Keratinocyte (primary cell): ENCODE results near the gene HCN4.

Source experiments
- CTCF ChIP-seq, 3 experiments: IDR thresholded peaks in 1 of 3; conservative IDR thresholded peaks in 1 of 3; optimal IDR thresholded peaks in 1 of 3; 2 replicates in 2 of 3; 3 replicates in 1 of 3; pipeline versions ENCODE3 to v1.5.1; 2011; ENCODE audit warnings: low read length in 3 of 3, mild to moderate bottlenecking in 3 of 3, moderate library complexity in 2 of 3, control low read depth in 1 of 3, inconsistent platforms in 1 of 3; ENCODE audit not compliant: insufficient read depth in 2 of 3; ENCODE audit errors: extremely low read depth in 1 of 3
- EZH2 ChIP-seq: IDR thresholded peaks from one replicate; pipeline ENCODE4 v1.6.1; 2012; ENCODE audit warnings: inconsistent platforms, mild to moderate bottlenecking, low read length, moderate library complexity

GRCh38 chr15:73296609-73297353, 72.0 kb downstream of the HCN4 start:
- no peak for TF ChIP-seq CTCF (optimal IDR thresholded peaks at IDR 0.05 in 1 of 3, IDR thresholded peaks at IDR 0.05 in 1 of 3, conservative IDR thresholded peaks at IDR 0.05 in 1 of 3; ENCODE audit: extremely low read depth in 1 of 3, insufficient read depth in 2 of 3, low read length in 3 of 3)
- TF ChIP-seq EZH2 = no peak
